Thyroid gland (tissue), 4 donors: ENCODE results near the gene NR2C2AP.

Source experiments
- CTCF ChIP-seq, 6 experiments: fragments of 200-600 bp in 3 of 6; fragments of 450-650 bp in 3 of 6; sonication (generic) in 3 of 6; IDR thresholded peaks; one replicate each; pipeline ENCODE4 v1.5.1; 2016 to 2019; ENCODE audit warnings: antibody characterized with exemption in 6 of 6, mild to moderate bottlenecking in 2 of 6, inconsistent platforms in 1 of 6, moderate library complexity in 1 of 6
- POLR2A ChIP-seq, 2 donors: fragments of 450-650 bp; IDR thresholded peaks; one replicate each; pipeline ENCODE4 v1.6.1; 2017; ENCODE audit warnings: antibody characterized with exemption in 2 of 2, mild to moderate bottlenecking in 2 of 2, moderate library complexity in 1 of 2

GRCh38 chr19:19212916-19213315, 9.7 kb upstream of the NR2C2AP start:
- no peak for TF ChIP-seq CTCF (IDR thresholded peaks at IDR 0.05)
- TF ChIP-seq POLR2A (IDR thresholded peaks at IDR 0.05) = no peak
